ENCODE results near the gene PINK1.

- TF ChIP-seq, protein P1, sequence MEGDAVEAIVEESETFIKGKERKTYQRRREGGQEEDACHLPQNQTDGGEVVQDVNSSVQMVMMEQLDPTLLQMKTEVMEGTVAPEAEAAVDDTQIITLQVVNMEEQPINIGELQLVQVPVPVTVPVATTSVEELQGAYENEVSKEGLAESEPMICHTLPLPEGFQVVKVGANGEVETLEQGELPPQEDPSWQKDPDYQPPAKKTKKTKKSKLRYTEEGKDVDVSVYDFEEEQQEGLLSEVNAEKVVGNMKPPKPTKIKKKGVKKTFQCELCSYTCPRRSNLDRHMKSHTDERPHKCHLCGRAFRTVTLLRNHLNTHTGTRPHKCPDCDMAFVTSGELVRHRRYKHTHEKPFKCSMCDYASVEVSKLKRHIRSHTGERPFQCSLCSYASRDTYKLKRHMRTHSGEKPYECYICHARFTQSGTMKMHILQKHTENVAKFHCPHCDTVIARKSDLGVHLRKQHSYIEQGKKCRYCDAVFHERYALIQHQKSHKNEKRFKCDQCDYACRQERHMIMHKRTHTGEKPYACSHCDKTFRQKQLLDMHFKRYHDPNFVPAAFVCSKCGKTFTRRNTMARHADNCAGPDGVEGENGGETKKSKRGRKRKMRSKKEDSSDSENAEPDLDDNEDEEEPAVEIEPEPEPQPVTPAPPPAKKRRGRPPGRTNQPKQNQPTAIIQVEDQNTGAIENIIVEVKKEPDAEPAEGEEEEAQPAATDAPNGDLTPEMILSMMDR (IDR thresholded peaks at IDR 0.05) = no peak
- TF ChIP-seq EP300 (IDR thresholded peaks at IDR 0.05) (no peak), POLR2AphosphoS5 (IDR thresholded peaks at IDR 0.05) (no peak)
These were observed 50.9 kb downstream of the PINK1 start for GRCh38 chr1:20684050-20684620.
